Fibroblast of pulmonary artery (primary cell): ENCODE results near the gene PCNX1.
A peak's percentile ranks its signal among the peaks of the same experiment; 100 is the strongest.
"Not testable (repeated sequence)": the region's sequence is repeated elsewhere in the genome, so short reads cannot be mapped to it uniquely, and the experiment has no call there.

Experiments
- DNase-seq: peaks from one replicate; pipeline ENCODE4 v3.0.0-alpha.2; 2010; ENCODE audit warnings: low read depth
- H3K4me3 ChIP-seq: replicated peaks from 2 replicates; pipeline ENCODE4 v1.5.1; 2011; ENCODE audit warnings: low read depth, mild to moderate bottlenecking, control low read depth, low read length, moderate library complexity
- CTCF ChIP-seq: IDR thresholded peaks from 2 replicates; pipeline ENCODE4 v1.5.1; 2011; ENCODE audit warnings: mild to moderate bottlenecking, control low read depth, low read length, inconsistent platforms; ENCODE audit errors: missing control alignments

PCNX1 gene

GRCh38 chr14:71012888-71013287 lies 105.6 kb downstream of the PCNX1 start:
- TF ChIP-seq CTCF = no peak
- no peak overlapping the region for H3K4me3 ChIP-seq
- DNase-seq = no peak

- no peak for TF ChIP-seq CTCF
- peak; percentile 22 for DNase-seq
- H3K4me3 ChIP-seq = no peak overlapping the region
These were observed 106.4 kb downstream of the PCNX1 start for GRCh38 chr14:71013551-71014192.

DNA sequence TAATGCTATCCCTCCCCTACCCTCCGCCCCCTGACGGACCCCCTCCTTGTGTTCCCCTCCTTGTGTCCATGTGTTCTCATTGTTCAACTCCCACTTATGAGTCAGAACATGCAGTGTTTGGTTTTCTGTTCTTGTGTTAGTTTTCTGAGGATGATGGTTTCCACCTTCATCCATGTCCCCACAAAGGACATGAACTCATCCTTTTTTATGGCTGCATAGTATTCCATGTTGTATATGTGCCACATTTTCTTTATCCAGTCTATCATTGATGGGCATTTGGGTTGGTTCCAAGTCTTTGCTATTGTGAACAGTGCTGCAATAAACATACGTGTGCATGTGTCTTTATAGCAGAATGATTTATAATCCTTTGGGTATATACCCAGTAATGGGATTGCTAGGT lies 112.7 kb downstream of the PCNX1 start:
- DNase-seq = not testable (repeated sequence)

GRCh38 chr14:71021347-71022011 lies 114.2 kb downstream of the PCNX1 start:
- H3K4me3 ChIP-seq = no peak overlapping the region
- TF ChIP-seq CTCF = no peak
- peak; percentile 45 for DNase-seq

More for the DNA sequence above, 112.7 kb downstream of the PCNX1 start:
- H3K4me3 ChIP-seq = not testable (repeated sequence)

GRCh38 chr14:71022012-71022869 lies 115.0 kb downstream of the PCNX1 start:
- TF ChIP-seq CTCF = no peak
- H3K4me3 ChIP-seq = no peak overlapping the region
- no peak for DNase-seq

GRCh38 chr14:71022939-71023338 lies 115.7 kb downstream of the PCNX1 start:
- no peak overlapping the region for H3K4me3 ChIP-seq
- TF ChIP-seq CTCF = no peak
- DNase-seq = no peak

DNA sequence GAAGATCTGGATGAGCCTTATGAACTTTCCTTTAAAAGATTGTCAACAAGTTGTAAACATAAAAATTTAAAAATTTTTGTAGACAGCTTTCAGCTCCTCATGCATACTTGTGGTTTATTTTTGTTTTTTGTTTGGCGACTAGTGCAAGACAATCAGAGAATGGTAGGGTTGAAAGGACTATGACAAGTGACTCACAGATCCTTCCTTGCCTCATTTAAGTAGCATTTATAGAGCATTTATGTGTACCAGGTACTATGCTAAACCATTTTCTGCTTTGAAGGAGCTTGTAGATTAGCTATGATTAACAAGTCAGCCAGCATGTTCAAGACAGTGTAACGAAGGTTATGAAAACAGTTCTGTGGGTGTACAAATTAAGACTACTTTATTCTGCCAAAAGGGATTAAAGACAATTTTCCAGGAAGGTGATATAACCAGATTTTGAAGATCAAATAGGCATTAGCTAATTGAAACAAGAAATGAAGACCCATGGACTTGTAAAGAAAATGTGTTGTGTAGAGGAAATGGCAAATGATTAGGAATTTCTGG lies 122.0 kb downstream of the PCNX1 start:
- TF ChIP-seq CTCF = no peak
- no peak overlapping the region for H3K4me3 ChIP-seq
- no peak for DNase-seq
